HL-60 (cell line): ENCODE results near the gene ANTXR1.

Experiments
- DNase-seq, 2 experiments: peaks; one replicate each; pipeline ENCODE4 v3.0.0-alpha.2; 2010 to 2020; ENCODE audit warnings: low read depth in 1 of 2, low spot score in 1 of 2
- H3K27ac ChIP-seq: fragments of 250-450 bp; sonication (Bioruptor Pico); replicated peaks from 2 replicates; pipeline ENCODE4 v1.5.1; 2020; ENCODE audit warnings: mild to moderate bottlenecking, moderate library complexity
- H3K27me3 ChIP-seq: fragments of 250-450 bp; sonication (Bioruptor Pico); 2 replicates; pipeline ENCODE4 v1.5.1; 2021; ENCODE audit warnings: mild to moderate bottlenecking, moderate library complexity; ENCODE audit not compliant: insufficient read depth, poor library complexity, severe bottlenecking
- H3K4me3 ChIP-seq: replicated peaks from 2 replicates; pipeline ENCODE4 v1.5.1; 2011; ENCODE audit warnings: mild to moderate bottlenecking, control low read depth, low read length; ENCODE audit not compliant: insufficient read depth
- GABPA ChIP-seq: IDR thresholded peaks from 2 replicates; pipeline ENCODE4 v1.6.1; 2012; ENCODE audit warnings: low read depth
- POLR2AphosphoS5 ChIP-seq: IDR thresholded peaks from 2 replicates; pipeline ENCODE4 v1.6.1; 2012; ENCODE audit warnings: low read depth
- SPI1 ChIP-seq: IDR thresholded peaks from 2 replicates; pipeline ENCODE4 v1.6.1; 2012; ENCODE audit warnings: low read depth, mild to moderate bottlenecking, borderline replicate concordance
- TF ChIP-seq, protein P1 (sequence below): IDR thresholded peaks from one replicate; pipeline ENCODE4 v1.5.1; 2011; ENCODE audit warnings: low read length, control low read depth, inconsistent platforms; ENCODE audit not compliant: insufficient read depth
- TF ChIP-seq, protein P2 (sequence below): IDR thresholded peaks from 2 replicates; pipeline ENCODE4 v1.6.1; 2012; ENCODE audit warnings: low read depth; ENCODE audit not compliant: insufficient replicate concordance

The ANTXR1 gene

DNA sequence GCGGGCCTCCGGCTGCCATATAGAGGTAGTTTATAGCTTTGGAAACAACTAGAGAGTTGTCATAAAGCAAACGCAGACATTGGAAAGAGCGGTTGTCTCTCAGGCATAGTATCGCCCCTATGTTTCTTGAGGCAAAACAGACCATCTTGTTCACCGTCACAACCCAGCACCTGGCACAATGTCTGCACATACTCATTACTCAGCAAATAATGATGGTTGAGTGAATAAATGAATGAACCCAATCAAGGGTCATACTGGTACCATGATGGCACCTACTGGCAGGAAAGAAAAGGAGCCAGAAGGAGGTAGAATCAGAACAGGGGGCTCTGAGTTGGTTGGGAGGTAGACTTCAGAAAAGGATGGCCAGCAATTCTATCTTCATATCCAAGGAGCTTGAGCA lies 118.5 kb downstream of the ANTXR1 start:
- no peak overlapping the region for H3K4me3 ChIP-seq
- no peak overlapping the region for H3K27ac ChIP-seq
- H3K27me3 ChIP-seq, result no peaks in the 10 kb centered on the region
- no peak for DNase-seq
- TF ChIP-seq, protein P1, sequence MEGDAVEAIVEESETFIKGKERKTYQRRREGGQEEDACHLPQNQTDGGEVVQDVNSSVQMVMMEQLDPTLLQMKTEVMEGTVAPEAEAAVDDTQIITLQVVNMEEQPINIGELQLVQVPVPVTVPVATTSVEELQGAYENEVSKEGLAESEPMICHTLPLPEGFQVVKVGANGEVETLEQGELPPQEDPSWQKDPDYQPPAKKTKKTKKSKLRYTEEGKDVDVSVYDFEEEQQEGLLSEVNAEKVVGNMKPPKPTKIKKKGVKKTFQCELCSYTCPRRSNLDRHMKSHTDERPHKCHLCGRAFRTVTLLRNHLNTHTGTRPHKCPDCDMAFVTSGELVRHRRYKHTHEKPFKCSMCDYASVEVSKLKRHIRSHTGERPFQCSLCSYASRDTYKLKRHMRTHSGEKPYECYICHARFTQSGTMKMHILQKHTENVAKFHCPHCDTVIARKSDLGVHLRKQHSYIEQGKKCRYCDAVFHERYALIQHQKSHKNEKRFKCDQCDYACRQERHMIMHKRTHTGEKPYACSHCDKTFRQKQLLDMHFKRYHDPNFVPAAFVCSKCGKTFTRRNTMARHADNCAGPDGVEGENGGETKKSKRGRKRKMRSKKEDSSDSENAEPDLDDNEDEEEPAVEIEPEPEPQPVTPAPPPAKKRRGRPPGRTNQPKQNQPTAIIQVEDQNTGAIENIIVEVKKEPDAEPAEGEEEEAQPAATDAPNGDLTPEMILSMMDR, result no peak
- no peak for TF ChIP-seq SPI1
- TF ChIP-seq GABPA, result no peak
- no peak for TF ChIP-seq POLR2AphosphoS5
- TF ChIP-seq, protein P2, sequence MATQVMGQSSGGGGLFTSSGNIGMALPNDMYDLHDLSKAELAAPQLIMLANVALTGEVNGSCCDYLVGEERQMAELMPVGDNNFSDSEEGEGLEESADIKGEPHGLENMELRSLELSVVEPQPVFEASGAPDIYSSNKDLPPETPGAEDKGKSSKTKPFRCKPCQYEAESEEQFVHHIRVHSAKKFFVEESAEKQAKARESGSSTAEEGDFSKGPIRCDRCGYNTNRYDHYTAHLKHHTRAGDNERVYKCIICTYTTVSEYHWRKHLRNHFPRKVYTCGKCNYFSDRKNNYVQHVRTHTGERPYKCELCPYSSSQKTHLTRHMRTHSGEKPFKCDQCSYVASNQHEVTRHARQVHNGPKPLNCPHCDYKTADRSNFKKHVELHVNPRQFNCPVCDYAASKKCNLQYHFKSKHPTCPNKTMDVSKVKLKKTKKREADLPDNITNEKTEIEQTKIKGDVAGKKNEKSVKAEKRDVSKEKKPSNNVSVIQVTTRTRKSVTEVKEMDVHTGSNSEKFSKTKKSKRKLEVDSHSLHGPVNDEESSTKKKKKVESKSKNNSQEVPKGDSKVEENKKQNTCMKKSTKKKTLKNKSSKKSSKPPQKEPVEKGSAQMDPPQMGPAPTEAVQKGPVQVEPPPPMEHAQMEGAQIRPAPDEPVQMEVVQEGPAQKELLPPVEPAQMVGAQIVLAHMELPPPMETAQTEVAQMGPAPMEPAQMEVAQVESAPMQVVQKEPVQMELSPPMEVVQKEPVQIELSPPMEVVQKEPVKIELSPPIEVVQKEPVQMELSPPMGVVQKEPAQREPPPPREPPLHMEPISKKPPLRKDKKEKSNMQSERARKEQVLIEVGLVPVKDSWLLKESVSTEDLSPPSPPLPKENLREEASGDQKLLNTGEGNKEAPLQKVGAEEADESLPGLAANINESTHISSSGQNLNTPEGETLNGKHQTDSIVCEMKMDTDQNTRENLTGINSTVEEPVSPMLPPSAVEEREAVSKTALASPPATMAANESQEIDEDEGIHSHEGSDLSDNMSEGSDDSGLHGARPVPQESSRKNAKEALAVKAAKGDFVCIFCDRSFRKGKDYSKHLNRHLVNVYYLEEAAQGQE, result no peak

DNA sequence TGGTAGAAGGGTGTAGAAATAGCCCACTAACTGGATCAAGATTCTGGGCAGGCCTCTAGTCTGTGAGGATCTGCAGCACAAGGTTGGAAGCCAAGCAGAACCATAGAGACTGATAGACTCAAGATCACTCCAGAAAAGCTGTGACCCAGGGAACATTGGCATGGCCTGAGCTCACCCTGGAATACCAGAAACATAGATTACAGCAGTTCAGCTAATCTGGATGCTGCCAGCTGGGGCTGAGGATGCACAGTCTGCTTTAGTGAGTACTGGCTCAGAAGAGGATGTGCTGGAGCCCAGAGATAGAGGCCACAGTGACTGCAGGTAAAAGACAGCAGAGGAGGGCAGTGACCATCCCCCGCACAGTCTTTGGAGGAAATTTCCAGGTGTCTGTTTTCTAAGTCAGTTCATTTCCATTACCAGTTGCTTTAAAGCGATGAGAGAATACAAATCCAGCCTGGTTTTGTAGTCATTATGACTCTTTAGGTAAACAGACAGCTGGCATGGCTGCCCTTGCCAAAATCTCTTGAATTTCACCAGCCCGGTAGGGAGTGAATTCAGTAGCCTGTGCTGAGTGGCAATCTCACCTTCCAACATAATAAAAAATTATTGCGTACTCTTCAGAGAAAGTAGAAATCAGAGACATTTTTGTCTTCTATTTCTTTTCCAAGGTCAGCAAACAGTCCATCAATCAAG lies 119.2 kb downstream of the ANTXR1 start:
- Histone ChIP-seq H3K27ac (no peak overlapping the region), H3K4me3 (no peak overlapping the region), H3K27me3 (no peaks in the 10 kb centered on the region)
- DNase-seq, result no peak
- TF ChIP-seq SPI1 (no peak), POLR2AphosphoS5 (no peak), GABPA (no peak)
- TF ChIP-seq, protein P1, result no peak
- TF ChIP-seq, protein P2, result no peak

DNA sequence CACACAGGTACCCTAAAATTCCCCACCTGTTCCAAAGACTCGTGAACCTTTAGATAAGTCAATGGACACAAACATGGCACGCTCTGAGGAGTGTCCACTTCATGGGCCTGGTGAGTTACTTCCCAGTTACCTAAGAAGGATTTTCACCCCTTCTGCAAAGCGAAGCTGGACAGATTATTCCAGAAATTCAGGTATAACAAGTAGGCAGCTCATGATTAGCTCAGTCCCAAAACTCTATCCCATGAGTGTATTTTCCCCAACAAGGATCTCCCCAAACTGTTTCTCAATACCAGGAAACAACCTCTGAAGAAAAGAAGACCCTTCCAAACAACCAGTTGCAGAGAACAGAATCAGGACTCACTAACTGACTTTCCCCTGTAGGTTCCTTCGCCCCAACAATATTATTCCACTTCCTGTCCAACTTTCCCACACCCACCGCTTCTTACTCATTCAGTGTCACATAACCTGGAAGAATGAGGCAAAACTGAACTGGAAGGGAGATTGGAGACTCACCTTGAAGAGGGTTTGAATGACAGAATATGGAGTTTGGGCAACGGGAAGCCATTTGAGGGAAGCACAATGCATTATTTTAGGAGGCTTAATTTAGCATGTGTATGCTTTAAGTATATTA lies 120.1 kb downstream of the ANTXR1 start:
- Histone ChIP-seq H3K27me3 (no peaks in the 10 kb centered on the region), H3K4me3 (no peak overlapping the region), H3K27ac (no peak overlapping the region)
- no peak for DNase-seq
- TF ChIP-seq POLR2AphosphoS5 (no peak), GABPA (no peak), SPI1 (no peak)
- TF ChIP-seq, protein P1, result no peak
- TF ChIP-seq, protein P2, result no peak
